Subcutaneous abdominal adipose tissue (tissue), 5 donors: ENCODE results near the gene CELSR1.
A peak's percentile ranks its signal among the peaks of the same experiment; 100 is the strongest.

ENCODE experiments used
- H3K27ac ChIP-seq: one replicate; pipeline ENCODE4 v1.7.0; 2013; ENCODE audit warnings: low read depth, mild to moderate bottlenecking, inconsistent platforms, low read length, moderate library complexity
- H3K27me3 ChIP-seq, 5 donors: one replicate each; pipeline ENCODE4 v1.7.0; 2013; ENCODE audit warnings: low read length in 5 of 5, inconsistent platforms in 1 of 5; ENCODE audit not compliant: control insufficient read depth in 5 of 5, insufficient read depth in 4 of 5
- H3K36me3 ChIP-seq, 5 donors: one replicate each; pipeline ENCODE4 v1.7.0; 2013; ENCODE audit warnings: low read length in 5 of 5; ENCODE audit not compliant: control insufficient read depth in 5 of 5, insufficient read depth in 5 of 5
- H3K4me1 ChIP-seq, 5 donors: one replicate each; pipeline ENCODE4 v1.7.0; 2013; ENCODE audit warnings: low read length in 5 of 5, mild to moderate bottlenecking in 3 of 5, moderate library complexity in 1 of 5; ENCODE audit not compliant: control insufficient read depth in 5 of 5, insufficient read depth in 5 of 5
- H3K4me3 ChIP-seq, 5 donors: one replicate each; pipeline ENCODE4 v1.7.0; 2013; ENCODE audit warnings: low read length in 5 of 5, low read depth in 1 of 5
- H3K9ac ChIP-seq, 5 donors: one replicate each; pipeline ENCODE4 v1.7.0; 2013; ENCODE audit warnings: low read length in 5 of 5, mild to moderate bottlenecking in 4 of 5, moderate library complexity in 3 of 5
- H3K9me3 ChIP-seq, 5 donors: one replicate each; pipeline ENCODE4 v1.7.0; 2013; ENCODE audit warnings: low read length in 5 of 5; ENCODE audit not compliant: control insufficient read depth in 5 of 5
- donor health status: healthy.
- donor health status: healthy.
- donor health status: healthy.
- donor health status: healthy.
- donor health status: healthy.

Gene CELSR1

DNA sequence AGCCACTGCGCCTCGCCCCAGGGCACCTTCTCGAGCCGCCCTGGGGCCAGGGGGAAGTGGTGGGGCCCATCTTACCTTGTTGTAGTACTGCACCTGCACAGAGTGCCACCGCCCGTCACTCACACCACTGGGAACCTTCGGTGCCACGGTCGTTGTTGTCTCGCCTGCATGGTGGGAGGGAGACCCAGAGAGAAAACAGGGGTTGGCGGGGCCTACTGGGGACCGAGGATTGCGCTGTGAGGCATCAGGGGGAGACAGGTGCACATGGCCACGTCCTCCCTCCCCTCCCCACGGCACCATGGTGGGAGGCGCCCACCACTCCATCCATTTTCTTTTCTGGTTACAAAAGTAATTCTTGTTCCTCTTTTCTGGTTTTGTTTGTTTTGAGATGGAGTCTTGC, 104.1 kb downstream of the CELSR1 start:
- Histone ChIP-seq H3K4me1 (peaks cover 0 to 10% (median 7%) of the 10 kb centered on the region in 5 donors), H3K4me3 (no peak overlapping the region), H3K27ac (no peak overlapping the region), H3K9me3 (no peaks in the 10 kb centered on the region), H3K36me3 (no peaks in the 10 kb centered on the region), H3K9ac (no peak overlapping the region), H3K27me3 (peaks cover 9 to 19% (median 13%) of the 10 kb centered on the region in 5 donors)

DNA sequence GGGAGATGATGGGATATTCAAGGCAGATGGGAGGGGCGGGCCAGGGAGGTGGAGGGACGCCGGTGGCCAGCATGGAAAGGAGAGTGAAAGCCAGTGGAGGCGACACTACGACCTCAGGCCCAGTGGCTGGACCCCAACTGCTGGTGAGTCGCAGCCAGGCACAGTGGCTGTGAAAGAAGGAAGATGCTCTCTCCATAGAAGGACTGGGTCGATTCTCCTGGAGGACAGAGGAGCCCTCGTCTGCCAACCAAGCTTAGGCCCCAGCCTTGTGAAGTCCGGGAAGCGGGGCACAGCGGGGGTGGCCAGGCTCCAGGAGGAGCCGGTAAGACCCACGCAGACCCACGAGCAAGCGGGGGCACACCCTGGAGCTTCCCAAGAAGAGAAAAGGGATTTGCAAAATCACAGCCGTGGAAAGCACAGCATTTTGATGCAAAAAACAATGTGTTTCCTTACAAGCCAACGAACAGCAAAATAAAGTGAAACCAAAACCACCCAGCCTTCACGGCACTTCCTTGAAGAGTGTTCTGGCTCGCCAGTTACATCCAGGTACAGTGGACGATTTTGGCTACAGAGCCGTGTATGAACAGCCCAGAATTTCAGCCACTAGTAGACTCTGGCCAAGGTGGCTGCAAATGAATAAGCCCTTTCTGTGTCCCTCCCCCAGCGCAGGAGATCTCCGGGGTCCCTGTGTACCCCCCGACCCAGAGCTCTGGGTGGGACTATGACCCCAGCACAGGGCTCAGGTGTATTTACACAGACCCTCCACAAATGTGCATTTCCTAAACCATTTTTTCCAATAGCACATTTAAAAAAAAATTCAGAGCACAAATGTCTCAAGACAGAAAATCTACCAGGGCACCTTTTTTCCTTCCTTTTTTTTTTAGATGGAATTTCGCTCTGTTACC, 105.0 kb downstream of the CELSR1 start:
- H3K27ac ChIP-seq = no peak overlapping the region
- peak overlapping the region in 2 of 5 donors; percentile 55 to 63 for H3K9ac ChIP-seq
- H3K4me3 ChIP-seq = peak overlapping the region; percentile 47 to 73 (median 67)
- no peaks in the 10 kb centered on the region for H3K36me3 ChIP-seq
- no peaks in the 10 kb centered on the region for H3K9me3 ChIP-seq
- peaks cover 9 to 21% (median 15%) of the 10 kb centered on the region in 5 donors for H3K27me3 ChIP-seq
- peaks cover 0 to 10% (median 7%) of the 10 kb centered on the region in 5 donors for H3K4me1 ChIP-seq

DNA sequence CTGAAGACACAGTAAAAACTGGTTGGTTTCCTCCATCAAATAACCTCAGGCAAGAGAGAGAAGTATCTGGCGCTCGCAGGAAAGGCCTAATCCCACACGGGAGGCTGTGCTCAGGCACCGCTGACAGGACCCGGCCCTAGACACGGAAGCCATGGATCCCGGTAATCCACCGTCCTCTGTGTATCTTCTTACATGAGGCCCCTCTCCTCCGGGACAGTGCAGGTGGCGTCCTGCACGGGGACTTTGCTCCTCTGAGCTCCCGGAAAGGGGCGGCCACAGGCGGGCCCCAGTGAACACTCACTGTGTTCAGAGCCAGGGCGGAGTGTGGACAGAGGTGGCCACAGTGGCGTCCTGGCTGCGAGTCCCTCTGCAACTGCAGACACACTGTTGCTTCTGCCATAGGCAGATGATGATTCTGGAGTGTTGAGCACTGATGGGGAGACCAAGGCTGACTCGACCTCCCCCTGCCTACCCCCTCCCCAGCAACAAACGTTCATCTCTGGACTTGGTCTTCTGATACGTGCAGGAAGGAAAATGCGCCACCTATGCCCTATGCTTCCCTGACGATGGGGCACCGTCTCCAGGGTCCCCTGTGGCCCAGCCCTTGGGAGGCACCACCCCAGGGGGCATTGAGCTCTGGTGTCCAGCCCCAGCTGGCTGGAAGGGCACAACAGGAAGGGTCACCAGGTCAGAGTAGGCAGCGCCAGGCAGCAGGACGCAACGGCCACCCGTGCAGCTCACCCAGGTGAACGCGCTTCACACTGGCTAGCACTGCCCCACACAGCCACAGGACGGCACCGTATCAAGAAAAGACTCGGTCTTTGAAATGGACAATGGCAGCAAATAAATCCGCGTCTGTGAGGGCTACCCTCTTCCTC, 106.2 kb downstream of the CELSR1 start:
- H3K4me1 ChIP-seq = peaks cover 0 to 10% (median 7%) of the 10 kb centered on the region in 5 donors
- H3K9me3 ChIP-seq = peaks cover 0 to 1% (median 0%) of the 10 kb centered on the region in 5 donors
- no peak overlapping the region for H3K9ac ChIP-seq
- H3K27ac ChIP-seq = no peak overlapping the region
- H3K27me3 ChIP-seq = peaks cover 9 to 19% (median 15%) of the 10 kb centered on the region in 5 donors
- no peak overlapping the region for H3K4me3 ChIP-seq
- no peaks in the 10 kb centered on the region for H3K36me3 ChIP-seq

DNA sequence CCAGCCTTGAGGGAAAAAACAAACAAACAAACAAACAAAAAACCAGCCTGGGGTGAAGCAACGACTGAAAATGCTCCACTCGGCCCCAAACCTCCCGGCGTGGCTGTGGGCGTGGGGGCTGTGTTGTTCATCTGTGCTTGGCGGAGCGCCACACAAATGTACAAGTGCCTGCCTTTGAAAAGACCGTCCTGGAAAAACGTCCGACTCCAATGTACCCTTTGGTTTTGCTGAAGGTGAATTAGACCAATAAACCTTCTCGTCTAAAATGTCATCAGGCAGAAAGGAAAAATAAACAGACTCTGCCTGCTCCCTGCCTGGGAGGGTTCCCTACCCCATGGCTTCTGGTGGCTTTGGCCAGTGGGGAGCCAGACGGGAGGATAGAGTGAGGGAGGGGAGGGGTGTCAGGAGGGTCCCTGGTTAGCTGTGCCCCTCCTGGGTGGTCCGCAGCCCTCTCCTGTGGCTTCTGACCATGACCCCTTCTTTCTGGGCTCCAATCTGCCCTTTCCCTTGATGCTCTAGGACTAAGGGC, 108.0 kb downstream of the CELSR1 start:
- H3K9me3 ChIP-seq = peaks cover 0 to 8% (median 0%) of the 10 kb centered on the region in 5 donors
- peaks cover 0 to 10% (median 7%) of the 10 kb centered on the region in 5 donors for H3K4me1 ChIP-seq
- no peaks in the 10 kb centered on the region for H3K36me3 ChIP-seq
- H3K4me3 ChIP-seq = no peak overlapping the region
- H3K27ac ChIP-seq = no peak overlapping the region
- H3K9ac ChIP-seq = no peak overlapping the region
- H3K27me3 ChIP-seq = peaks cover 9 to 19% (median 15%) of the 10 kb centered on the region in 5 donors

DNA sequence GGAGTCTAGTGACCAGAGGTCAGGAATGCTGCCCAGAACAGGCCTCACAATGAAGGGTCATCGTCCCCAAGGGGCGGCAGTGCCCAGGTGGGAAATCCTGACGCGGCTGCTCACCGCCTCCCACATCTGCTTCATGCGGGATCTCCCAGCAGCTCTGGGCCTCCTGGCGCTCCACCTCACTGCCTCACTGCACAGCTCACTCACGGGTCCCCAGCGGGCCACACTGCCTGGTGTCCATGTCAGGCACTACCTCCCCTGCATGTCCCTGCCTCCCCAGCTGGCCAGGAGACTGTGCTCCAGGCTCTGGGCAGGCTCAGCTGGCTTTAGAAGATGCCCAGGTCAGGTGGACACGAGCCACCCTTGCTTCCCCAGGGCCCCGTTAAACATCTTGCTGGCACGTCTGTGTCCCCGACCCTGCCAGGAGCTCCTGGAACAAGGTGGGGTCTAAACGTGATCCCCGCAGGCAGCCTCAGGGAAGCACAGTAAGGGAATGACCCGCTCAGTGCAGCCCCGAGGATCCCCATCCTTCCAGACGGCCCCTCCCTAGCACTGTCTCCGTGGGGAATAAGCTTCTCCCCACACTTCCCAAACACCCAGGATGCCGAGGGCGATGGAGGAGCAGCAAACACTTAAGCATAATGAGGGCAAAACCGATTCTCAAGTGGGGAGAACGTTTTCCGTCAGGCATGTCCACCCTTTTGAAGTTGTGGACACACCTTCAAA, 108.7 kb downstream of the CELSR1 start:
- Histone ChIP-seq H3K36me3 (no peaks in the 10 kb centered on the region), H3K4me1 (peaks cover 0 to 10% (median 7%) of the 10 kb centered on the region in 5 donors), H3K9me3 (peaks cover 0 to 8% (median 0%) of the 10 kb centered on the region in 5 donors), H3K27me3 (peaks cover 9 to 19% (median 15%) of the 10 kb centered on the region in 5 donors), H3K27ac (no peak overlapping the region), H3K4me3 (no peak overlapping the region), H3K9ac (no peak overlapping the region)

DNA sequence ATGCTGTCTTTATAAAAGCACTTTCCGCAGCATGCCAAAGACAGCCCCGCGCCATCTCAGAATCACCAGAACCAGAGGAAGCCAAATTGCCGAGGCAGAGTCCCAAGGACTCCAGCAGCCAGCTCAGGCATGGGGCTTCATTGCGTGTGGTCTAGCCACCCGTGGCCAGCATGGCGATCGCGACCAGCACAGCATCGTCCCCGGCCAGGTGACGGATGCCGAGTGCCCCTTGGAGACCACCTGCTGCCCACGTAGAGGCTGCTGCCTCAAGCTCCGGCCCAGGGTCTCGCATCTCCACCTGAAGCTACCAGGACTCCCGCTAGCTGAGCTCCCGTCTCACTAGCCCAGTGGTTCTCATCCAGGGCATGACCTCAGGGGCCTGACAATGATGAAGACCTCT, 109.2 kb downstream of the CELSR1 start:
- Histone ChIP-seq H3K4me1 (peaks cover 0 to 10% (median 7%) of the 10 kb centered on the region in 5 donors), H3K9me3 (peaks cover 0 to 8% (median 0%) of the 10 kb centered on the region in 5 donors), H3K36me3 (no peaks in the 10 kb centered on the region), H3K9ac (no peak overlapping the region), H3K27ac (no peak overlapping the region), H3K4me3 (no peak overlapping the region), H3K27me3 (peaks cover 9 to 19% (median 15%) of the 10 kb centered on the region in 5 donors)

DNA sequence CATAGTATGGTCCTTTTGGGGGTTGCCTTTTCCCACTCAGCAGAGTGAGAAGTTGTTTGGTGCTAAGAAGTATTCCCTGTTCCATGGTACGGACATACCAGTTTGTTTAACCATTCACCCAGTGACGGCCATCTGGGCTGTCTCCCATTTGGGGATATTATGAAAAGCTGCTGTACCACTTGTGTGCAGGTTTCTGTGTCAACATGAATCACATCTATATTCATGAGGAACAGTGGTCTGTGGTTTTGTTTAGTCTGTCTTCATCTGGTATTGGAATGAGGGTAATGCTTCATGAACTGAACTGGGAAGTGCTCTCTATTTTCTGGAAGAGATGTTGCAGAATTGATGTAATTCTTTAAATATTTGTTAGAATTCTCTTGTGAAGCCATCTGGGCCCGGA, 112.4 kb downstream of the CELSR1 start:
- Histone ChIP-seq H3K27ac (no peak overlapping the region), H3K27me3 (peaks cover 9 to 18% (median 15%) of the 10 kb centered on the region in 5 donors), H3K9me3 (peaks cover 0 to 8% (median 0%) of the 10 kb centered on the region in 5 donors), H3K36me3 (no peaks in the 10 kb centered on the region), H3K4me1 (no peaks in the 10 kb centered on the region), H3K9ac (no peak overlapping the region), H3K4me3 (no peak overlapping the region)

DNA sequence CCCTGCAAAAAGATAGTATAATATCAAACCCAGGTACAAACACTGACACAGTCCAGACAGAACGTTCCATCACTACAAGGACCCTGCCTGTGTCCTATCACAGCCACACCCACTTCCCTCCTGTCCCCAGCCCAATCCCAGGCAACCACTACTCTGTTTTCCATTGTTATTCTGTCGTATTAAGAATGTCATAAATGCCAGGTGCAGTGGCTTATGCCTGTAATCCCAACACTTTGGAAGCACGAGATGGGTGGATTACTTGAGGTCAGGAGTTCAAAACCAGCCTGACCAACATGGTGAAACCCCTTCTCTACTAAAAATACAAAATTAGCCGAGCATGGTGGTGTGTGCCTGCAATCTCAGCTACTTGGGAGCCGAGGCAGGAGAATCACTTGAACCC, 112.9 kb downstream of the CELSR1 start:
- H3K9me3 ChIP-seq = peaks cover 0 to 8% (median 0%) of the 10 kb centered on the region in 5 donors
- H3K27ac ChIP-seq = no peak overlapping the region
- peaks cover 7 to 15% (median 10%) of the 10 kb centered on the region in 5 donors for H3K27me3 ChIP-seq
- no peaks in the 10 kb centered on the region for H3K36me3 ChIP-seq
- peaks cover 0 to 2% (median 0%) of the 10 kb centered on the region in 5 donors for H3K4me1 ChIP-seq
- no peak overlapping the region for H3K9ac ChIP-seq
- H3K4me3 ChIP-seq = no peak overlapping the region

DNA sequence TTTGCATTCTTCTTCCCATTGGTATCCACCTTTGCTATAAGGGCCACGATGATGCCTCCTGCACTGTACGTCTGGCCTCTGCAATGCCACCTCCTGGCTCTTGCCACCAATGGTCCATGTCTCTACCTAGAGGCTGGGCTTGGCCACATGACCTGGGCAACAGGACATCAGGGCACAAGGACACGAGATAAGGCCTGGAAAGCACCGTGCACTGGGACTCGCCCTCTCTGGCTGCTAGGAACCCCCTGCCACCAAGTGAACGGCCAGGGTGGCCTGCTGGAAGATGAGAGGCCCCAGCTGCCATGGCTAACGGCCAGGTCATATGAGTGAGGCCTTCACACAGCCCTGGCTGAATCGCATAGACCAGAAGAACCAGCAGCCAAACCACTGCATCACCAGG, 114.5 kb downstream of the CELSR1 start:
- Histone ChIP-seq H3K27ac (no peak overlapping the region), H3K36me3 (no peaks in the 10 kb centered on the region), H3K27me3 (peaks cover 0 to 10% (median 3%) of the 10 kb centered on the region in 5 donors), H3K4me1 (peaks cover 0 to 3% (median 0%) of the 10 kb centered on the region in 5 donors), H3K9me3 (peaks cover 0 to 8% (median 0%) of the 10 kb centered on the region in 5 donors), H3K4me3 (no peak overlapping the region), H3K9ac (no peak overlapping the region)
